GM12801 (cell line): ENCODE results near the gene SLC25A26.

ENCODE experiments used
- TF ChIP-seq, protein P1 (sequence below): IDR thresholded peaks from one replicate; pipeline ENCODE4 v1.5.1; 2011; ENCODE audit warnings: control low read depth; ENCODE audit not compliant: insufficient read length; ENCODE audit errors: extremely low read depth

SLC25A26 gene

GRCh38 chr3:66409771-66410754, 189.3 kb downstream of the SLC25A26 start:
- TF ChIP-seq, protein P1, sequence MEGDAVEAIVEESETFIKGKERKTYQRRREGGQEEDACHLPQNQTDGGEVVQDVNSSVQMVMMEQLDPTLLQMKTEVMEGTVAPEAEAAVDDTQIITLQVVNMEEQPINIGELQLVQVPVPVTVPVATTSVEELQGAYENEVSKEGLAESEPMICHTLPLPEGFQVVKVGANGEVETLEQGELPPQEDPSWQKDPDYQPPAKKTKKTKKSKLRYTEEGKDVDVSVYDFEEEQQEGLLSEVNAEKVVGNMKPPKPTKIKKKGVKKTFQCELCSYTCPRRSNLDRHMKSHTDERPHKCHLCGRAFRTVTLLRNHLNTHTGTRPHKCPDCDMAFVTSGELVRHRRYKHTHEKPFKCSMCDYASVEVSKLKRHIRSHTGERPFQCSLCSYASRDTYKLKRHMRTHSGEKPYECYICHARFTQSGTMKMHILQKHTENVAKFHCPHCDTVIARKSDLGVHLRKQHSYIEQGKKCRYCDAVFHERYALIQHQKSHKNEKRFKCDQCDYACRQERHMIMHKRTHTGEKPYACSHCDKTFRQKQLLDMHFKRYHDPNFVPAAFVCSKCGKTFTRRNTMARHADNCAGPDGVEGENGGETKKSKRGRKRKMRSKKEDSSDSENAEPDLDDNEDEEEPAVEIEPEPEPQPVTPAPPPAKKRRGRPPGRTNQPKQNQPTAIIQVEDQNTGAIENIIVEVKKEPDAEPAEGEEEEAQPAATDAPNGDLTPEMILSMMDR, result no peak

- TF ChIP-seq, protein P1, result no peak
Observed at GRCh38 chr3:66410976-66411375, 190.2 kb downstream of the SLC25A26 start.

DNA sequence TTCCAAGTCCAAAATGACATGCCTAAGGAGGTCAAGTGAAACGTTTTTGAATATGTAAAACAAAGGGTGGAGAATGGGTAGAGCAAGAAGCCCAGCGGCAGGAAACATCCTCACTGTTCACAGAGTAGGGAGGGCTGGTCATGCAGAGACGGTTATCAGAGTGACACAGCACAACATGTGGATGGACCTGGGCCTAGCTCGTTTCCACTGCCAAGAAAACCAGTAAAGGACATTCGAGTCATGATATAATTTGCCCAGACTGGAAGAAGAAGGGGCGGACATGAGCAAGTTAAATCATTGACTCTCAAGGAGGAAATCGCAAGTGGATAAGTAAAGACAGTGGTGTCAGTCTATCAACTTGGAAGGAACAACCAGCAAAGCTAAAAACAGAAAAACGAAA, 190.7 kb downstream of the SLC25A26 start:
- TF ChIP-seq, protein P1, result no peak

GRCh38 chr3:66411961-66412887, 191.4 kb downstream of the SLC25A26 start:
- TF ChIP-seq, protein P1, result no peak

- TF ChIP-seq, protein P1, result no peak
Observed at GRCh38 chr3:66413151-66413751, 192.4 kb downstream of the SLC25A26 start.

GRCh38 chr3:66414846-66415245, 194.0 kb downstream of the SLC25A26 start:
- TF ChIP-seq, protein P1, result no peak

DNA sequence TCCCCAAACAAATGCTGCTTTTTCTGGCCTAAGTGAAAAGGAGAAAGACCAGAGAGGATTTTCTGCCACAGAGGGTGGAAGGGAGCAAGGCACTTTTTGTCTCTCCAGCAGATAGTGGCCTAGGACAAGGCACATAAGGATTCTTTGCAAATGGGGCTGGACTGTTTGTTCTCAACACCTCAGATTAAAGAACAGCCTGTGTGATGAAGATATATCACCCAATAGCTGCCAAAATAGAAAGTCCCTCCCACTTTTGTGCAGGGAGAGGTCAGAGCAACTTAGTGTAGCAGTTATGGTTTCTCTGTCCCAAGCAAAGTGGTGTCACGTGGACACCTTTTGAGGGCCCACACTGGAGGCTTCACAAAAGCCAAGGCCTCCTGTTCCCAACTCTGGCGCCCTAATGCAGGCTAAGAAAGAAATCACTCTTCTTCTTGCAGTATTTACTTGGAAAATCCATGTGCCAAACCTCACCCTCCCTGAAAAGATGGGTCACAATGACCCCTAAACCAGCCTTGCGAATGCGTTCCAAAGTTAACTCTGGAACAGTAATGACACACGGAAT, 195.1 kb downstream of the SLC25A26 start:
- TF ChIP-seq, protein P1, result no peak
